Measurements from ENCODE around the gene SMAD5.

DNA sequence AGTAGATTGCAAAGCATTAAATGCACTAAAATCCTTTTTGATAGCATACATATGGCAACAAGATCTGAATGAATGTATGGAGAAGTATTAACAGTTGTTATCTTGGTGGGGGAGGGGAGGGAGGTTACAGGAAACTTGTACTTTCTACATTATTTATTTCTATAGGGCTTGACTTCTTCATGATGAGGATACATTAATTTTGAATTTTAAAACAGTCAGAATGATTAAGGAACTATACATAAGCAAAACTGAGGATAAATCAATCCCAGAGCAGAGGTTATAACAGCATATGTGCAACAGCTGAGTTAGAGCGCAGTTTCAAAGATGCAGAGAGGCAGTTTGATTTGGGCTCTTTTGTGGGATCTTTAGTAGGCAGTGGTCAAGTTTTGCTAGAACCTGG is 23.9 kb upstream of the SMAD5 start:
- TF ChIP-seq, protein P1, sequence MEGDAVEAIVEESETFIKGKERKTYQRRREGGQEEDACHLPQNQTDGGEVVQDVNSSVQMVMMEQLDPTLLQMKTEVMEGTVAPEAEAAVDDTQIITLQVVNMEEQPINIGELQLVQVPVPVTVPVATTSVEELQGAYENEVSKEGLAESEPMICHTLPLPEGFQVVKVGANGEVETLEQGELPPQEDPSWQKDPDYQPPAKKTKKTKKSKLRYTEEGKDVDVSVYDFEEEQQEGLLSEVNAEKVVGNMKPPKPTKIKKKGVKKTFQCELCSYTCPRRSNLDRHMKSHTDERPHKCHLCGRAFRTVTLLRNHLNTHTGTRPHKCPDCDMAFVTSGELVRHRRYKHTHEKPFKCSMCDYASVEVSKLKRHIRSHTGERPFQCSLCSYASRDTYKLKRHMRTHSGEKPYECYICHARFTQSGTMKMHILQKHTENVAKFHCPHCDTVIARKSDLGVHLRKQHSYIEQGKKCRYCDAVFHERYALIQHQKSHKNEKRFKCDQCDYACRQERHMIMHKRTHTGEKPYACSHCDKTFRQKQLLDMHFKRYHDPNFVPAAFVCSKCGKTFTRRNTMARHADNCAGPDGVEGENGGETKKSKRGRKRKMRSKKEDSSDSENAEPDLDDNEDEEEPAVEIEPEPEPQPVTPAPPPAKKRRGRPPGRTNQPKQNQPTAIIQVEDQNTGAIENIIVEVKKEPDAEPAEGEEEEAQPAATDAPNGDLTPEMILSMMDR (IDR thresholded peaks at IDR 0.05), result no peak
- no peak for TF ChIP-seq POLR2A (IDR thresholded peaks at IDR 0.05)
